Caco-2 (cell line): ENCODE data around the gene EIF4E2. TPM values are rescaled to one million over a fixed set of nuclear protein-coding genes. Genes with fewer than 3 reads are reported as not detected.

Source experiments
- BruUV-seq: library from RNA; stranded (reverse); fragments of 400-500 nt; replicated peaks from 2 replicates; lab custom pipeline; 2021; lab: Mats Ljungman, UMichigan
- CTCF ChIA-PET: fragments of 300-600 bp; sonication (Branson Sonifier 250); formaldehyde crosslinking; loops from one replicate; lab custom pipeline; 2022; ENCODE audit warnings: antibody characterized with exemption; lab: Charles Lee
- POLR2A ChIA-PET: fragments of 300-600 bp; sonication (Branson Sonifier 250); formaldehyde crosslinking; loops from one replicate; lab custom pipeline; 2022; ENCODE audit warnings: antibody characterized with exemption; lab: Charles Lee
- DNase-seq, 2 experiments: peaks; one replicate each; pipeline versions ENCODE4 v3.0.0 to v3.0.0-alpha.2; 2020 to 2022
- H3K27me3 ChIP-seq: replicated peaks from 2 replicates; pipeline ENCODE4 v1.6.0; 2011; ENCODE audit warnings: low read length; ENCODE audit not compliant: control insufficient read depth, insufficient read depth
- H3K36me3 ChIP-seq: 2 replicates; pipeline ENCODE4 v1.5.1; 2011; ENCODE audit warnings: low read length; ENCODE audit not compliant: control insufficient read depth, insufficient read depth
- H3K4me1 ChIP-seq: fragments of 250-450 bp; sonication (Bioruptor Pico); 2 replicates; pipeline ENCODE4 v1.5.1; 2020; ENCODE audit warnings: mild to moderate bottlenecking
- H3K4me3 ChIP-seq: 2 replicates; pipeline ENCODE4 v1.5.1; 2011; ENCODE audit warnings: low read depth, mild to moderate bottlenecking, control low read depth, low read length
- H3K9me3 ChIP-seq: fragments of 250-450 bp; sonication (Bioruptor Pico); 2 replicates; pipeline ENCODE4 v1.5.1; 2020; ENCODE audit warnings: mild to moderate bottlenecking, moderate library complexity
- H3K27ac Mint-ChIP-seq: one replicate; pipeline ENCODE4 v1.8.0; 2022; ENCODE audit warnings: mixed read lengths; ENCODE audit not compliant: unreplicated experiment
- H3K27me3 Mint-ChIP-seq: one replicate; pipeline ENCODE4 v1.8.0; 2022; ENCODE audit warnings: mixed read lengths; ENCODE audit not compliant: insufficient read depth, unreplicated experiment
- H3K36me3 Mint-ChIP-seq: one replicate; pipeline ENCODE4 v1.8.0; 2022; ENCODE audit warnings: mild to moderate bottlenecking, mixed read lengths; ENCODE audit not compliant: insufficient read depth, unreplicated experiment
- H3K4me1 Mint-ChIP-seq: one replicate; pipeline ENCODE4 v1.8.0; 2022; ENCODE audit warnings: low read depth, mixed read lengths; ENCODE audit not compliant: unreplicated experiment
- H3K4me3 Mint-ChIP-seq: one replicate; pipeline ENCODE4 v1.8.0; 2022; ENCODE audit warnings: mild to moderate bottlenecking, moderate library complexity, mixed read lengths; ENCODE audit not compliant: unreplicated experiment
- H3K9me3 Mint-ChIP-seq: one replicate; pipeline ENCODE4 v1.8.0; 2022; ENCODE audit warnings: mixed read lengths; ENCODE audit not compliant: unreplicated experiment
- CTCF ChIP-seq, 2 experiments: fragments of 200-600 bp in 1 of 2; IDR thresholded peaks; 1 replicate in 1 of 2; 2 replicates in 1 of 2; pipeline versions ENCODE4 v1.5.1 to v1.8.0; 2011 to 2022; ENCODE audit warnings: antibody characterized with exemption in 1 of 2, control low read depth in 1 of 2, inconsistent platforms in 1 of 2, low read depth in 1 of 2, low read length in 1 of 2, mild to moderate bottlenecking in 1 of 2, moderate library complexity in 1 of 2; ENCODE audit not compliant: insufficient read depth in 1 of 2, severe bottlenecking in 1 of 2, unreplicated experiment in 1 of 2
- intact Hi-C: fragments of 100-400 bp; cut with micrococcal nuclease; formaldehyde crosslinking; loops from one replicate; pipeline ENCODE4 v1.10.0; 2022; ENCODE audit not compliant: unreplicated experiment
- total RNA-seq: library from RNA; stranded (reverse); gene quantifications from 2 replicates; pipeline ENCODE4 v1.2.3, GENCODE V29; 2022

Gene EIF4E2
- total RNA-seq, 1 experiment from 2014 or later, result 57.2 TPM

GRCh38 chr2:232543928-232544631, 6.4 kb upstream of the EIF4E2 start:
- CTCF ChIA-PET, result no interaction called here

GRCh38 chr2:232544674-232545073, 5.8 kb upstream of the EIF4E2 start:
- Mint-ChIP-seq H3K4me1 (no peaks in the 10 kb centered on the region), H3K27me3 (no peaks in the 10 kb centered on the region), H3K27ac (no peak overlapping the region), H3K36me3 (peaks cover 22% of the 10 kb centered on the region), H3K4me3 (no peak overlapping the region), H3K9me3 (no peaks in the 10 kb centered on the region)
- ChIA-PET POLR2A (no interaction called here), CTCF (no interaction called here)
- Histone ChIP-seq H3K27me3 (no peaks in the 10 kb centered on the region), H3K36me3 (no peaks in the 10 kb centered on the region), H3K4me1 (no peaks in the 10 kb centered on the region), H3K4me3 (no peak overlapping the region), H3K9me3 (no peaks in the 10 kb centered on the region)
- no peak for TF ChIP-seq CTCF (IDR thresholded peaks at IDR 0.05; ENCODE audit: insufficient read depth in 1 of 2, low read depth in 1 of 2, low read length in 1 of 2, severe bottlenecking in 1 of 2, unreplicated experiment in 1 of 2)
- intact Hi-C loops, result no loop called here
- no peak for DNase-seq
- BruUV-seq, result no TSS peak

More at GRCh38 chr2:232543928-232544631, 6.4 kb upstream of the EIF4E2 start:
- TF ChIP-seq CTCF (IDR thresholded peaks at IDR 0.05; ENCODE audit: insufficient read depth in 1 of 2, low read depth in 1 of 2, low read length in 1 of 2, severe bottlenecking in 1 of 2, unreplicated experiment in 1 of 2), result no peak
- no peaks in the 10 kb centered on the region for H3K9me3 ChIP-seq
- no peak overlapping the region for H3K4me3 Mint-ChIP-seq
- no TSS peak for BruUV-seq
- H3K36me3 Mint-ChIP-seq, result peaks cover 22% of the 10 kb centered on the region
- no peak overlapping the region for H3K27ac Mint-ChIP-seq
- DNase-seq, result no peak
- H3K9me3 Mint-ChIP-seq, result no peaks in the 10 kb centered on the region
- no peaks in the 10 kb centered on the region for H3K4me1 ChIP-seq
- no peaks in the 10 kb centered on the region for H3K27me3 Mint-ChIP-seq
- H3K4me3 ChIP-seq, result no peak overlapping the region
- POLR2A ChIA-PET, result no interaction called here
- no peaks in the 10 kb centered on the region for H3K36me3 ChIP-seq
- H3K27me3 ChIP-seq, result no peaks in the 10 kb centered on the region
- intact Hi-C loops, result no loop called here
- no peaks in the 10 kb centered on the region for H3K4me1 Mint-ChIP-seq

GRCh38 chr2:232545511-232546375, 4.7 kb upstream of the EIF4E2 start:
- ChIA-PET CTCF (no interaction called here), POLR2A (no interaction called here)
- Histone ChIP-seq H3K4me1 (no peaks in the 10 kb centered on the region), H3K27me3 (no peaks in the 10 kb centered on the region), H3K4me3 (no peak overlapping the region), H3K36me3 (no peaks in the 10 kb centered on the region), H3K9me3 (no peaks in the 10 kb centered on the region)
- H3K4me1 Mint-ChIP-seq, result no peaks in the 10 kb centered on the region
- TF ChIP-seq CTCF (IDR thresholded peaks at IDR 0.05; ENCODE audit: insufficient read depth in 1 of 2, low read depth in 1 of 2, low read length in 1 of 2, severe bottlenecking in 1 of 2, unreplicated experiment in 1 of 2), result no peak
- no peak overlapping the region for H3K27ac Mint-ChIP-seq
- H3K27me3 Mint-ChIP-seq, result no peaks in the 10 kb centered on the region
- no peak overlapping the region for H3K4me3 Mint-ChIP-seq
- H3K9me3 Mint-ChIP-seq, result no peaks in the 10 kb centered on the region
- no peak for DNase-seq
- no TSS peak for BruUV-seq
- intact Hi-C loops, result no loop called here
- H3K36me3 Mint-ChIP-seq, result peaks cover 23% of the 10 kb centered on the region
